GM21515 (cell line): ENCODE data around the gene CD96.

Source experiments
- ATAC-seq: cut with Tn5 transposase; IDR thresholded peaks from one replicate; pipeline ENCODE4 v1.9.1; 2021; ENCODE audit not compliant: unreplicated experiment

Gene CD96

DNA sequence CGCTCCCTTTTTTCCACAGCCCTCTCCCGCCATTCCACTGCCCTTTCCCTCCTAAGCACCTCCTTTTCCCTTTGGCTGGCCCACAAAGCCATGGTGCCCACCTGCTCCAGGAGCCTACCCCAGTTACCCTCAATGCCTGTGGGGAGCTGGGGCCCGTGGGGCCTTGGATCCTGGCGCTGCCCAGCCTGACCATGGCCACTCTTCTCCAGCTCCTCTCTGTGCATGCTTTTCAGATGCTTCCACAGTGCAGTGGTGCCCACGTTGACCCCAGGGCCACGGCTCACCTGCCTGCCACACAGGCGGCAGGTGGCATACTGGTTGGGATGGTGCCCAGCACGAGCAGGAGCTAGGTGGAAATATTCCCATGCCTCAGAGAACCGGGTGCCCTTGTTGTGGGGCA is 51.7 kb downstream of the CD96 start:
- no peak for ATAC-seq

DNA sequence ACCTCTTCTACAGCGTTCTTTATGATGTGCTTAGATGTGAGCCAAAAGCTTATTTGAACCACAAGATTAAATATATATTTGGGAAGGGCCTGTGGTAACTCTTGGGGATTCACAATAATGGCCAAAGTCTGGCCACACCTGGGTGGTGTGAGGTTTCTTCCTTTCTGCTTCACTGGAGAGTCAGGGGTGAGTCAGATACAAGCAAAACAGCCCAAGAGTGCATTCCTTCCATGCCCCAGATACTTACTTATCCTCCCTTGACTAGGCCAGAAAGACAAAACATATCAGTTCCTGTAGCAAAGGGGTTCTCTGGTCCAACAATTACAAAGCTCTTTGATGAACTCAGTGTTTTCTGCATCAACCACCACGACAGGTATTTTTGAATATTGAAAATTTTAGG is 52.2 kb downstream of the CD96 start:
- peak; percentile 60 for ATAC-seq

DNA sequence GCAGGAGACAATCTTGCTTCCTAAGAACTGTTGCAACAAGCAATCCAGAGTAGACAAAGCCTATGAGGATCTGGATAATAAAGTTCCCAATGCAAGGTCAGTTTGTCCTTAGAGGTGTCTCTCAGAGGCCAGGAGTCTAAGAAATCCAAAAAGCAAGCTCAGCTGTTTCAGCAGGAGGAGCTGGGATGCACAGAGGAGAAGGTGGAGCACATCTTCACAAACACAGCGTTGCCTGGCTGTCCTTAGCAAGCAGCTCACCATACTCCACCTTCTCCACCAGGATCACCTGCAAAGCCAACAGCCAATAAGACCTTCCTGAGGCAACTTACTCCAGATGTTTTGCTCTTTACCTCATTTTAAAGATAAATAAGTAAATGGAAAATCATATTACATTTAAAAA is 52.8 kb downstream of the CD96 start:
- ATAC-seq = no peak

DNA sequence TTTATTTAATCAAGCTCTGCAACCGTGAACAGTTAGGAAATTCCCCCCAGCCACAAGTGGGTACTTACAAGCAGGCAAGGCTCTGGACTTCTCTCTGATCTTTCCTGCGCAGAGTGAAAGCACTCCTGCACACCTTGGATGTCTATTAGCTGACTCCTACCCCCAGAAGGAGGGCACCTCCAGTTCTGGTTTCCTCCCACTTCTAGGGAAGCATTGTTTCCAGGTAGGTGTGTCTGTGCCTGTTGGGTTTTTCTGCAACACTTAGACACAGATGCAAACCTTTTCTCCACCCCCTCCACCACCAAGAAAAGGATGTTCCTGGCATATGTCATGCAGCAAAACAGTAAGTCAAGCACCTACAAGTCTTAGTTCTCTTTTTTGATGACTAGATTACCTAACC is 53.2 kb downstream of the CD96 start, which contains the start of gene ZBED2:
Gene ZBED2, minus strand, starts transcription at position 115 of the 400 bp plus-strand sequence. CDS start 1,145 bp downstream, outside the sequence.
- ATAC-seq = peak; percentile 44

DNA sequence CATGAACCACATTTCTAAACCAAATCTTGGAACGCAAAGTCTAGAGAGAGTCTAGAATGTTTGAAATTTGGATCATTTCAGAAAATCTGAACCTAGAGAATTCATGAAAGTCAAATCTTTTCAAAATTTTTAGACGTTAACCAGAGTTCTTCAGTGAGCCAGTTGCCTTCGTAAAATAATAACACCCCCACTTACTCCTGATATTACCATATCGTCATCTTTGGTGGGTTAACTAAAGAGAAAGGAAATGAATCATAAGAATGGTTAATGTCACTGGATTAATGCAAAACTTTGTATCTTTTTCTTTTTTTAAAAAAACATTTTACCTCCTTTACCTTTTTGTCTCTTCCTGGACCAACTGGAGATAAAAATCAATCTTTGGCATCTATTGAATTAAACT is 54.3 kb downstream of the CD96 start:
- ATAC-seq = no peak

DNA sequence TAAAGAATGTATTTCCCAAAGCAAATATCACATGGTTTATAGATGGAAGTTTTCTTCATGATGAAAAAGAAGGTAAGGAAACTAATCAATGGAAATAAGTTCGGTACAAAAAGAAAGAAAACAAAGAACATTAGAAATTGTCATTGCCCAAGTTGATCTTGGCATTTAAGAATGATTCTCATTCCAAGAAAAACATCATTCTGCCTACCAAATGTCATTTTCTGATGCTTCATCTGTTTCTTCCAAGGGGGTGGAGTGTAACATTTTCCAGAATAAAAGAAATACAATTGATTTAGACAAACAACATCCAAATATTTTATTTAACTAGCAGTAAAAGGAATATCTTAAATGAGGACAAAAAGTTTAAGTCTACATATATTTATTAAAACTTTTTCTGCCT is 56.1 kb downstream of the CD96 start:
- ATAC-seq = no peak

DNA sequence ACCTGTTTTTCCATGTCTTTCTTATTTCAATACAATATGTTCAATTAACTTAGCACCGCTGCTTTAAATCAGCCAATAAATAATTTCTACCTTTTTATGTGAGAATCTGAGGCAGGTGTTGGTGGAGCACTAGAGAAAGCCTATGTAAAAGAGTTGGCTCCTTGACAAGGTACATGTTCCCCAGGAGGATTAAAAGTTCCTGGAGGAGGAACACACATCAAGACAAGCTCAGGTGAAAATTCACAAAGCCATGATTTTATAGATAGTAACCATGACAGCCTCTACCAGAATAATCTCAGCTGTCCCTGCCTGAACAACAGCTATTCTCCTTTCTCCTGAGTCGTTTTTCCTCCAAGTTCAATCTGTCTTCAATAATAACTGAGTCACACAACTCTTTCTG is 56.6 kb downstream of the CD96 start:
- ATAC-seq = no peak

DNA sequence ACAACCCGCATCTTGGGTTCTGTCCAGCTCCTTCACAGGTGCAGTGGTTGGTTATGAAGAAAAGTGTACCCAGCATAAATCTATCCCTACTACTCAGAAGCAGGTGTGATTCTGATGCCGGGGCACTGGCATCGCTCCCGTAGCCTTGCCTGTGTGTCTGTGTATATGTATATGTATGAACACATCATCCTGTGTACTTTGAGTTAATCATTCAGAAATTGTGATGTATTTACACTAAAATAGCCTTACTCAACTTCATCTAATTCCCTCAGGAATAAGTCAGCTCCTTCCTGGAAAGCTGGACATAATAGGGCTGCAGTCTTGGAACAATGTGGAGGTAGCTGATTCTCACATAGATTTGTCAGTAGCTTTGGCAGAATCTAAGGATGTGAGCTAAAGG is 59.8 kb downstream of the CD96 start:
- ATAC-seq = no peak

DNA sequence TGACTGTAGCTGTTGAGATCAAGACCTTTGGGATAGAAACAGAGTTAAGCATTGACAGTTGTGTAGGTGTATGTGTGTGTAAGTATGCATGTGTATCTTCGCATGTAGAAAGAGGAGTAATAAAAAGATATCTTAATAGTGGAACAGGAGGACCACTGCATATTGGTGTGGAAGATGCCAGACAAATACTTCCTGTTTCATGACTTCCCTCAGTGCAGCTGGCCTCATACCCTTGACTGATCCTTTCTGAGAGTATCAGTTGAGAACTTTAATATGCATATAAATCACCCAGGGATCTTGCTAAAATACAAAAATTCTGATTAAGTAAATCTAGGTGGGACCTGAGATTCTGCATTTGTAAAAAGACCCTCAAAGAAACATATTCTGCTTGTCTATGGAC is 61.7 kb downstream of the CD96 start:
- ATAC-seq = peak; percentile 73

DNA sequence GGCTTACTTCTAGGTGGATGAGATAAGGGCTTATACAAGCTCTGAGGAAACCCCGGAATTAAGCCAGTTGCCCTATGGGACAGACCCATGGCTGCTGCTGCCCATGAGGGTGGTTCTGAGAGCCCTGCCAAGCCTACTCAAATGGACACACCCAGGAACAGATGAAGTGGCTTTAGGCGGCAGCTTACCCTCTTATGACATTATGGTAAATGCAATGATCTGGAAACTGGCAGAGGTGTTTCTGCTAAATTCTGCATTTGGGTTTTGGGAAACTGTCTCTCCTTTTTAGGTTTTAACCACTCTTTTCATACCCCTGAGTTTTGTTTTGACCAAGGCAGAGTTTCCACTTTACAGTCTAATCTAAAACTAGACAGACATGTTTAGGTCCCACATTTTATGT is 62.1 kb downstream of the CD96 start:
- no peak for ATAC-seq

DNA sequence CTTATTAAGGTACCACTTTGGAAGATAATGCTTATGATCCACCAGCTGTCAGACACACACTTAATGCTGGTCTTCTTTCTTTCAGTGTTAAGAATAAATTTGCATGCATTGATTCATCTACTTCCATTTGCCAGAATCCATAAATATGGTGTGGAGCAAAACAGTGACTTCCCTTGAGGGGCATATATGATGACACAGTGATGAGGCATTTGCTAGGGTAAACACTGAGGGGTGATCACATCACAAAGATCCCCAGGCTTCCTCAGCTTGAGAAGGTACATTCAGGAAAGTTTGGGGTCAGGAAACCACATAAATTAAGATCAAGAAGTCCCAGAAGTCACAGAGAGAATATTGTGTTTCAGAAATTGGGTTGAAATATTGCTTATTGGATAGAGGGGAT is 63.0 kb downstream of the CD96 start:
- ATAC-seq = no peak

DNA sequence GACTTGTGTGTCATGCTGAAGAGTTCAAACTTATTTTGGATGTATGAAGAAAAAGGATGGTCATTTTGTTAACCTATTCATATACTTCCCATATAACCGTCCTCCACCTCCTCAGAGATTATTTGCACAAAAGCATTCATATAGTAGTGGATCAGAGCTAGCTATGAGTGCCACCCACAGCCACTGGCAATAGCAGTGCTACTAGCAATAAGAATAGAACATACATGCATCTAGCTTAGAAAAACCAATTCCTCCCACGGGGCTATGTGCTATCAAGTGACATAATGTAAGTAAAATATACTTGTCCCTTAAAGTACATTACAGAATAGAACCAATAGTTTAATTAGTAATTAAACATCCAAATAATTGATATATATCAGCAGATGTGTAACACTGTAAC is 63.5 kb downstream of the CD96 start:
- no peak for ATAC-seq

DNA sequence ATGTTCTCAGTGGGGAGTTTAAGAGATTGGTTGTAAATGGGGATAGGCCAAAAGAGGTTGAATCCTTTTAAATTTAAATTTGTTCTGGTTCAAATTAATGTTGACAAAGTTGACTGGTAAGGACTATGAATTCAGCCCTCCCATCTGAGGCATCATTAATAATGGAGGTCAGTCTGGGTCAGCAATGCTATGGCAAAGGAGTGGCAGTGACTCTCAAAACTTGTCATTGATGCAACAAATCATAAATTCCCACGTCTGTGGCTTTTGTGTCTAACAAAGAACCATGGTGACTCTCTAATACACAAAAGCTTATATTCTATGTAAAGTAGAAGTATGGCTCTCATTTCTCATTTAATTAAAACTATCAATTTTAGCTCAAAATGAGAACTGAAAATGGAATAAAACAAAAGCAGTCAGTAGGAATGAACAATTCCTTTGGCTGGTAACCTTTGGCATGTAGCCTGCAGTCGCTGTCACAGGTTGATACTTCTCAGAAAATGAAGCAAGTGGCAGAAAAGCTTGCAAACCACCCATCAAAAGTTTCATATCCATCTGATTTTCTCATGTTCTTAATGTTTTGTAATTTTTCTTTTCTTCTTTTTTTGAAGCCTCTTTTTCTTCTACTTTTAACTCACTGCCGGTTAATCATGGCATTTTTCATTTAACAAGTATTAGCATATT is 65.4 kb downstream of the CD96 start:
- ATAC-seq = no peak

DNA sequence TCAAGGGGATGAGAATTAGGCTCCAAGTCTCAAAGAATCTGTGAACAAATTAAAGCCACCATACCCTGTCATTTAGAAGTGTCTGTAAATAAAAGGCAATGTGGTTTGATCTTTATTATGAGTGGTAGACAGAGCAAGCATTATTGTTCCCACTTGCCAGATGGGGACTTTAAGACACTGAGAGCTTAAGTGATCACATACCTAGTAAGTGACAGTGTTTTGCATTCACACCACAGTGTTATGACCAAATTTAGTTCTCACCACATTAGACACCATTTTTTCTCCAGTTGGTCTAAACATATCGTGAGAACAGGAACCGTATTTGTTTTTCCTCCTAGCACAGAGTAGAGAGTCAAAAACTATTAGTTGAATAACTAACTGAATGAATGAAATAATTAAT is 66.4 kb downstream of the CD96 start:
- no peak for ATAC-seq

DNA sequence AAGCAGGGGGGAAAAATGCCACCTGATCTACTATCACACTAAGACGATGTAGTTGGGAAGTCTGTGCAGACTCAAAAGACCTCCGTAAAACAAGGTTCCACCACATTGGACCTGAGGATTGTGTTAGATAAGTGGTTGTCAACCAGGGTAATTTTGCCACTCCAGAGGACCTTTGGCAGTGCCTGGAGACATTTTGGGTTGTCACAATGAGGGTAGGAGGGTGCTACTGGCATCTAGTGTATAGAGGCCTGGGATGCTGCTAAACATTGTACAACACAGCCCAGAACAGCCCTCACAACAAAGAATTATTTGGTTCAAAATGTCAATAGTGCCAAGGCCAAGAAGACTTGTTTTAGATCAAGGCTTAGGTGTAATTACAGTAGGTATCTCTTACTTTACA is 67.7 kb downstream of the CD96 start:
- ATAC-seq = no peak

DNA sequence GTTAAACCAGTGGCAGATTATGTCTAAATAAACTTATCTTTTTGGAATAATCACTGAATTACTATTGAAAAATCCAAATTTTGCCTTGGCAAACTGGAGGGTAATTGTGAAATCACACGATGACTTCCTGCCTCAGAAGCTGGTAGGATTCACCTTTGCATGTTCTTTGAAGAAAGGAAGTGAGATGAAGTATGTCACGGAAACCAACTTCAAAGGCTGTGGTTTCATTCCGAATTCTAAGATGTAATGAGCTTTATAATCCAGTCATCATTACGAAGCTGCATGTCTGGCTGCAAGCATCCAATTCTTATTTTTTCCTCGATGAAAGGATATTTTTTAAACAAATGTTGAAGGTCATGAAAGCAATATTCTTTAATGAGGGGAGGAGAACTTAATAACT is 68.2 kb downstream of the CD96 start:
- peak; percentile 95 for ATAC-seq

DNA sequence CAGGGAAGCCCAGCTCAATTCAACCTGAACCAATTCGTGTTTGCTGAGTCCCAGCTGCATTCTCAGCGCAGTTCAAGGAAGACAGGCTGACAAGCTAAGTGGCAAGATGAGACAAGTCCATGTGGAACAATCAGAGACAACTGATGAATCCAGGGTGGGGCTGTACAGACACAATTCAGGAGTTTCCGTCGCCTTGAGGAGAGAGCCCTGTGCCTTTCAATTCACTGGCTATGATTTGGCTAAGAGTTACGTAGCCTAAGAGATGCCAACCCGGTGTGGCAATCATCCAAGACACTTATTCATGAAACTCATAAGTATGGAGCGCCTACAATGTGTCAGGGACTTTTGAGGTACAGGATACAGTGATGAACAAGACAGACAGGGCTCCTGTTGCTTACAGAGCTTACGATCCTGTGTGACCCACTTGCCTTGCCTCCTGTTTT is 68.6 kb downstream of the CD96 start:
- ATAC-seq = no peak

DNA sequence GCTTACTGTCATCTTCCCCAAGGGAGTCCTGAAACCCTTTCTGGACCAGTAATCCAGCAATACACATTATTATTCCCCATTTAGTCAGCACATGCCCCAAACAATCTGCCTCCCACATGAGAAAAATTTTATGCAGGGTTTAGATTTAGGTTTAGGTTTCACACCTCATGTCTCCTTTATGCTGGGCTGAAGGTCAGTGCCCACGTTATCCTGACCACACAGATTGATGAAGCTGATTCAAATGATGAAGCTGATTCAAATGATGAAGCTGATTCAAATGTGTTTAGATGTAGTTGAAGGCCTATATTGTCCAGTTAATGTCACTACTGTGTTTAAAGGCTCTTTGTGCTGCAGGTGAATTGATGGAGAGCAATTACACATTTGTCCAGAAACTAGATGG is 71.3 kb downstream of the CD96 start:
- ATAC-seq = no peak

DNA sequence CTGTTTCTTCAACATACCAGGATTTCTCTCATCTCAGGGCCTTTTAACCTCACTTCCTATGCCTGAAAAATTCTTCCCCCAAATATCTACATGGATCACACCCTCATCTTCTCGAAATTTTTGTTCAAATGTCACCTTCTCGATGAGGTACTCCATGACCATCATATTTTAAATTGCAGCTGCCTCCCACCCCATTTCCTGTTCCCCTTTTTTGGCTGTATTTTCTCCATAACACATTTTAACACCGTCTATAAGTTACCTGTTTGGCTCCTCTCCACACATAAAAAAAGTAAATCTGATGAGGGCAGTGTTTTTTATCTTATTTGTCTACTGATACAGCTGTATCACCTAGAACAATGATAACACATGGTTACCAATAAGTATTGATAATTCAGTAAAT is 73.9 kb downstream of the CD96 start:
- no peak for ATAC-seq

DNA sequence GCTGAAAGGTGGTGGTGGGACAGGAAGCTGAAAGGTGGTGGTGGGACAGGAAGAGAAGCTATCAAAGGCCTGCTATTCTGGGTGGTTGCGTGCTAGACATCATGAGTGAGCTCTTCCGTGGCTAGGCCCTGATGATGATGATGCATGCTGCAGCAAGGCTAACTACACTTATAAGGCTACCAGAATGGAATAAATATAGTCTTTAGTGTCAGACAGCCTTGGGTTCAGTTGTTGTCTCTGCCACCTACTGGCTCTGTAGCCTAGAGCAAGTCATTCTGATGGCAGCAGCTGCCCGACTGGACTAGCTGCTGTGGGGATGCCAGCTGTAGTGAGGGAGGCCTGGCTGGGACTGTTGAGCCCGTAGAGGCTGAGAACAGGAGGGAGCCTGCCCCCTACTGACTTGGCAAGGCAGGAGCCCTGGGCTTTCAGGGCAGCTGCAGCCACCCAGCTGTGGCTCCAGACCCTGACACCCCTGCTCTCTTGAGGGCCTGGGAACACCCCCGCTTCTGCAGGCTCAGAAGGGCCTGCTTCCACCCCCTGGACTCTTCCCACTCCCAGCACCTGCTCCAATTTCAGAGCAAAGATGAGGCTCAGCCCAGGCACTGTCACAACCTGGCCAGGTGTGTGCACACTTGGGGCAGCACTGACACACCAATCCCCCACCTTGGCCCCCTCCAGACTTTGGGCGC is 74.6 kb downstream of the CD96 start:
- ATAC-seq = peak; percentile 72

DNA sequence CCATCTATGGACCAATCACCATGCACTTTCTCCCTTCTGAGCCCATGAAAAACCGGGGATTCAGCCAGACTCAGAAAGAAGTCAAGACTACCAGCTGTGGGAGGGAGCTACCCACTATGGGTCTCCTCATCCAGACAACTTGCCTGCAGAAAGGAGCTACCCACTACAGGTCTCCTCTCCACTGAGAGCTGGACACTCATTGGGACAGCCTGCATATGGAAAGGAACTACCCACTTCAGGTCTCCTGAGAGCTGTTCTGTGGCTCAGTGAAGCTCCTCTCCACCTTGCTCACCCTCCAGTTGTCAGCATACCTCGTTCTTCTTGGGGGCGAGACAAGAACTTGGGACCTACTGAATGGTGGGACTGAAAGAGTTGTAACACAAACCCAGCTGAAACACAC is 75.4 kb downstream of the CD96 start:
- ATAC-seq = no peak

DNA sequence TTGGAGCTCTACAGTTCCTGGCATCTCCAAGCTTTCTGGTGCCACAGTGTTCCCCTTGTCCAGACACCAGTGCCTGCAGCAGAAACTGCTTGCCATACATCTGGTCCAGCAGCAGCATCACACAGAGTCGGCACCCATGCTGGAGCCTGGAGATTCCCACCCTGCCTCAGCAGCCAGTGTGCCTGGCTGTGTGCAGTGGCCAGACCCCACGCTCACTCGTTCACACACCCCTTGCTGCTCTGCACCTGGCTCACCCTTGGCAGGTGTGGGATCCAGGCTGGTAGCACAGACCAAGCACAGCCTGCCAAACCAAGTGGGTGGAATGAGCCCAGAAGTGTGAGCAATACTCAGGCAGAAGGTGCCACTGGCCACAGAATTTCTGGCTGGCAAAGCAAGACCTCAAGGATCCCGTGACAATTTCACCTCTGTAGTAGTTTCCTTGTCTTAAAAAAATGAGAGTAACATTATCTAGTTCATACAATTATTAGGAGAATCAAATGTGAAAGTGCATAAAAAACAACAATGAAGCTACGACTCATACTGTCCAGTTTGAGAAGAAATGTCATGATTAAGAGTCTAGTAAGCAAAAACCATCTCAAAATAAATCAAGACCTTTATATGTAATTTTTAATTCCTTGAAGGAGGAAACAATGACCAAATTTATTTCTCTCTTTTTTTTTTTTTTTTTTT is 76.1 kb downstream of the CD96 start:
- ATAC-seq = no peak
